ENCODE results near the gene PRCD.
"Not testable (repeated sequence)": the region's sequence is repeated elsewhere in the genome, so short reads cannot be mapped to it uniquely, and the experiment has no call there.

The PRCD gene

DNA sequence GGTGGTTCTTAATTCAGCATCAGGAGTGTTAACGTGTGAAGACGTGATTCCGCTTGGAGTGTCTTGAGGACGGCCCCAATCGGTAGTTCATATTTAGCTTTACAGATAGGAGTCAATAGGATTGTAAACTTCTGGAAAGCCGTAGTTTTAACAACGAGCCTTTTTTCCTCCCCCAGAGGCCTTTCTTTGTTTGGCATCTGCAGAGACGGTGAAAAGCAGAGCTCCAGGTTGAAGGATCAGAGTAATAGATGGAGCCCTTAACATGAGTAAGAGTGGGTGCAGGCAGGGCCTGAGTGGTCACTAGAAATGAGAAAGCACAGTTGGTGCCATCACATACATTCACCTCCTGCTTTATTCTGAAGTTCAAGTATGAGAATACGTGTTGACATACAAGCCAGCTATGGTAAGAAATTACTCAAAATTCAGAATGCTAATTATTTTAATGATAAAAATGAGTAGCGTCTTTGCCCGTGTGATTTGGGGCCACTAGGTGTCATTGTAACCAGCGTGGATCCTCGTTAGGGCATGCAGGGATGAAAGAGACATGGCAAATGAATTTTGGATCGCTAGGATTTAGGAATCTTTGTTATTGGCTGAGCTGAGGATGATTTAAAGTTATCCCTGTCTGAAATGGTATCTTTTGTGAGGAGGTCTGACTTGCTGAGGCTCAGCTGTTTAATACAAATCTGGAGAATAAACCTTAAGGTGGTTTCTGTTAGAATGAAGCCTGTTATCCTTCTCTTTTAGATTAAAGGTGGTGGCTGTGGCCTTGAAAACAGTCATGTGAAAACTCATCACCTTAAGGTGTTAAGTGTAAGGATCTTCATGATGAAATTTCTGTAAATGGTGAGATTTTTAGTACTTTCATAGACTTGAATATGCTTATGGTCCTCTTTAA lies 18.6 kb downstream of the PRCD start:
- DNase-seq: no peak

DNA sequence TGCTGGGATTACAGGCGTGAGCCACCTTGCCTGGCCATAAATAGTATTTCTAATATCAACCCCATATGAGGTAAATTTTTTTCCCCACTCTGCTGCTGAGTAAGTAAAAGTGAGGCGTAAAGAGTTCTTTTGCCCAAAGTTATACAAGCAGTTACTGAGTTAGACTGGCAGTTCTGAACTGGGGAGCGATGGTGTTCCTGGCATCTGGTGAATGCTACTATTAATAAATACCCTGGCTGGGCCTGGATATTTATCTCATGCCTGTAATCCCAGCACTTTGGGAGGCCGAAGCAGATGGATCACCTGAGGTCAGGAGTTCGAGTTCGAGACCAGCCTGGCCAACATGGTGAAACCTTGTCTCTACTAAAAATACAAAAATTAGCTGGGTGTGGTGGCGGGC lies 19.6 kb downstream of the PRCD start:
- not testable (repeated sequence) for DNase-seq

DNA sequence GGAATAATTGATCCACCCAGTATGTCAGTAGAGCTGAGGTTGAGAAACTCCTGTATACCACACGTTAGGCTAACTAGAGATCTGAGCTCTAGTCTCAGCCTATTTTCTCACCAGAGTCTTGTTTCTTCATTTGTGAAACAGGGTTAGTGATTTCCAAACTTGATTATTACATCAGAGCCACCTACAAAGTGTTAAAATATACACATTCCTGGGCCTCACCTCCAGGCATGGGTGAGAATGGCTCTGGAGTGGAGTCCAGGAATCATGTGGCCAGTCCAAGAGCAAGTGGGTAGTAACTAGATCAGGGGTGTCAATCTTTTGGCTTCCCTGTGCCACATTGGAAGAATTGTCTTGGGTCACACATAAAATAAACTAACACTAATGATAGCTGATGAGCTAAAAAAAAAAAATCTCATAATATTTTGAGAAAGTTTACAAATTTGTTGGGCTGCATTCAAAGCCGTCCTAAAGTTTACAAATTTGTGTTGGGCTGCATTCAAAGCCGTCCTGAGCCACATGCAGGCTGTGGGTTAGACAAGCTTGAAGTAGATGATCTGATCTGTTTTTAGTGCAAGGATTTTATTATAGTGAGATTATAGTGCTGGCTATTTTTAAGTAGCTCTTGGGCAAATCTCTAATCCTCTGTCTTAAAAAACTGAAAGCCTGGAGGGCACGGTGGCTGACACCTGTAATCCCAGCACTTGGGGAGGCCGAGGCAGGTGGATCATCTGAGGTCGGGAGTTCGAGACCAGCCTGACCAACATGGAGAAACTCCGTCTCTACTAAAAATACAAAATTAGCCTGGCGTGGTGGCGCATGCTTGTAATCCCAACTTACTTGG lies 20.4 kb downstream of the PRCD start:
- DNase-seq: no peak

DNA sequence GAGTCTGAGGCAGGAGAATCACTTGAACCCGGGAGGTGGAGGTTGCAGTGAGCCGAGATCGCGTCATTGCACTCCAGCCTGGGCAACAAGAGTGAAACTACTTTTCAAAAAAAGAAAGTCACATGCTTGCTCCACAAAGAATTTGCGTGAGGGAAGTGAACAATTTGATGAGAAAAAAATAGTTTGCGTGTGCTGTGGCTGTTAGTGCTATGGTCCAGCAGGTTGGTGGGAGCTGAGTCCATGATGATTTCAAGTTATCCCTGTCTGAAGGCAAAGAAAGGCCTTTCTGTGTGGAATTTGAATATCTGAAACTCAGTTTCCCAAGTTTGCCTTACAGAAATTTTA lies 21.0 kb downstream of the PRCD start:
- no peak for DNase-seq

DNA sequence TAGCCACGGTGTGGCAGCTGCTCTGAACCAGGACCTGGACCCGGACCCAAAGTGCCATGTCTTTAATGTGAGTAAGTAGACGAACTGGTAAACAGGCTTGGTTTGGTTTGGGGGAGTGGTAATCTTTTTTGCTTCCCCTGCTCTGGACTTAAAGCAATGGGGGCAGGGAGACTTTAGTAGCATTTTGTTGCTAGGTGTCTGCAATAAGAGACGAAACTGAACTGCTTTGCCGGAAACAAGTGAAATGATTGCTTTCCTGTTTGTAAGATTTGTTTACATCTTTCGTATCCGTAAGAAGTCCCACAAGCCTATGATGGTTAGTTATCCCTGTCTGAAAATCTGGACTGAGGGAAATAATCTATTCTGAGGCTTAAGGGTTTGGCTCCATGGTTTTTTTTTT lies 21.5 kb downstream of the PRCD start:
- DNase-seq: no peak

DNA sequence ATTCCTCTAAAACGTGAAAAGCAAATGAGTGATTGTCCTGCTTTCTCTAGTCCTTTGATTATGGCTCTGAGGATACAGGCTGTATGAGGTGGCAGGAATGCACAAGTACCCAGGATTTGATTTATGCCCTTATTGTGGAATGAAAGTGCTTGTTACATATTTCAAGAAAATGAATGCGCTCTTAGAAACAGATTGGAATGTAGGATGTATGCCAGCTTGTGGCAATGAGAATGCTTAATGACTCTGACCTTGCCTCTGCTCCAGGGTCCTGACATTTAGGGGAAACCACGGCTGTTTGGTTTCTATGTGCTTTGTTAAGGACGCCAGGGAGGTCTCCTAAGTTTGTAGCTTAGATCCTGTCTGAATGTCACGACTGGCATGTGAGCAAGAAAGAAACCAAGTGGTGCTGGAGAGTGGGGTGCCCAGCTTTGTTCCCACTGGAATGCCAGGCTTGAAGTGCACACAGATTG lies 22.0 kb downstream of the PRCD start:
- DNase-seq: no peak

DNA sequence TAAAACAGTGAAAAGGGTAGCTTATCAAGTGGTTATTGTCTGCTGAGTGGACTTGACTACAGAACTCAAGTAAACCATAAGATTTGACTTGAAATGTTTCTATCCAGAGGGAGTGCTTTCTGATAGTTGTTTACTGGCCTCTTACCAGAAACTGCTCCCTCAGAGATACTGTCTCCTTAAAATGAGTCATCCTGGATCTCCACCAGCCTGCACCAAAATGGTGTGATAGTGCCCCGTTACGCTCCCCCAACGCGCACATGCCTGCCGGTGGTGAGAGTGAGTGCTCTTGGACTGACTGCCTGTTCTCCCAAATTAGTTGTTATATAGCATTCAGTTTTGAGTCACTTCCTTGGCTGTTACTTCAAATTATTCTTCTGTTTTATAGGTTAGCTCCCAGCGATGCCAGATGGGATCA lies 22.9 kb downstream of the PRCD start:
- no peak for DNase-seq

DNA sequence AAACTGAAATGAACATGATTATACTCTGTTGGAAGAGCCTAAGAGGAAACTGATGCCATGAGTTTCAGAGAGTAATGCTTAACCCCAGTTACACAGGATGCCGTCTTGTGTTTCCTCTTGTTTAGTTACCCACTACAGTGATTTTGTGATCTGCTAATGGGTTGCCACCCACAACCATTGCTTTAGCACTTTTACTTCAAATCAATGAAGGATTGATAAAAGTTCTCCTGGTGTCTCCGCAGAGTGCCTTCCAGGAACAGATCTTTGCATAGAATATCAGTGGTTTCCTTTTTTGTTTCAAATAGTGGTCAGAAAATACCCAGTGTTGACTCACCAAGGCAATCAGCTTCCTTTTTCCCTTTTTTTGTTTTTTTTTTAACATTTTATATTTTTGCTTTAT lies 23.5 kb downstream of the PRCD start:
- DNase-seq: not testable (repeated sequence)

DNA sequence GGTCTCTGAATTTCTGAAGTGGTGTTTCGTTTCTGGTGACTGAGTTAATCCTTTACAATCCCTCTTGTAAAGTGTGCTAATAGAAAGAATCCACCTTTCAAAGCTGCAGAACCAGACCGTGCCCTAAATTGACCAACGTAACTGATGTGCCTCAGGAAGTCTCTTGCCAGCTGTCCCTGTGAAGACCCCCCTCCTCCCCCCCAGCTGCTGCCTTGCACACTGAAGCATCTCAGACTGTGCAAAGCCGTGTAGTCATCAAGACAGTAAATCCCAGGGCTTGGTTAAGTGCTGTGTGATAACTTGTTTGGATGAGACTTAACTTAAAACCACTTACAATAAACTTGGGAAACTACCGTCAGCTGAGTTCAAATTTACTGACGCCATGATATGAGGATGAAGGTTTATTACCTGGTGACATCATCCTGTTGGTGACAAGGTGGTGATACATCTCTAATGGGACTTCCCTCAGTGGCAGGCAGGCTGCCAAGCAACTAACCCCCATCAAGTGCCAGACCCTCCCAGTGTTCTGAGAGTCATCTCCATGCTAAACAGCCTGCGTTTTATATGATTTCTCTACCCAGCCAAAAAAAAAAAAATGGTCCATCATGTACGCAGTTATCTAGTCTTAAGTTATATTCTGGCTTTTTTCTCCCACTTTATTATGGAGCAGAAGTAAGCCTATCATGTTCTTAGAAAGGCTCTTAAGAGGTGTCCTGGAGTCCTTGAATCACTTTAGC lies 25.3 kb downstream of the PRCD start:
- DNase-seq: not testable (repeated sequence)

DNA sequence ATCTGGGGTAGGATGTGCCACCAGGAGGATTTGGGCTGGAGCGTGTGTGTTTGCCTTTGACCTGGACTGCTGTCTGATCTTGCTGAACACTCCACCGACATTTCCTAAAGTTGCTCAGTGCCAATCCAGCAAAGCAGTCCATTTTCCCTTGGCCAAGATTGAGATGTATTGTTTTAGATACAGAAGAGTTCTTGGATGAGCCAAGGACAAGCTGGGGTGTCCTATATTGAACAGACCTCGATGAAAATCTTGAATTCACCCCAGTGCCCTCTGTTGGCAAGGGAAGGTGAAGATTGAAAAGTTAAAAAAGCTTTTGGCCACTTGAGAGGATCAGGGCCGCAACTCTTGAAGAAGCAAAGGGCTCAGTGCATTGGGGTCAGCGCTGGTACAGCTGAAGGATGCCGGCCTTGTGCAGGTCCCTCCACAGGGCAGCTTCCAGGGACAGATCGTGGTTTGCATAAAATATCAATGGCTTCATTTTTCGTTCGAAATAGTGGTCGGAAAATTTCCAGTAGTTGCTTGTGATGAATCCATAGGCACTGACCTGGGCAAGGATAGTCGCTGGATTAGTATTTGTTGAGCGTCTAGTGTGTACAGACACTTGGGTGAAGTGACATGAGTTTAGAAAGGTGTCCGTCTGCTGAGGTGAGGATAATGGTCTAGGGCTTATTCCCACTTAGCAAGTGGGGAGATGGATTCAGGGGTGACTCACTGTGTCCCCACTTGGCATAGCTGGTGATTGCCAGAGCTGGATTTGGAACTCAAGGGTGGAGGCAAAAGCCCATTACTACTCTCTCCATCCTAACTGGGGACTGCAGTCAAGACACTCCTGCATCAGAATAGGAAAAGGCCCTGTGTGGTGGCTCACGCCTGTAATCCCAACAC lies 26.1 kb downstream of the PRCD start:
- no peak for DNase-seq

DNA sequence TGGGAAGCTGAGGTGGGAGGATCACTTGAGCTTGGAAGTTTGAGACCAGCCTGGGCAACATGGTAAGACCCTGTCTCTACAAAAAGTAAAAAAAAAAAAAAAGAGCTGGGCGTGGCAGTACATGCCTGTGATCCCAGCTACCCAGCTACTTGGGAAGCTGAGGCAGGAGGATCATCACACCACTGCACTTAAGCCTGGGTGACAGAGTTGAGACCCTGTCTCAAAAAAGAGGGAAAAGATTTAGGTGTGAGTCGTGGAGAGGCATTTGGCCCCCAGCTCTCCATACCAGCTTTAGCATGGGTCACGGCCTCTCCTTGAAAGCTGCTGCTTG lies 26.7 kb downstream of the PRCD start:
- DNase-seq: no peak

DNA sequence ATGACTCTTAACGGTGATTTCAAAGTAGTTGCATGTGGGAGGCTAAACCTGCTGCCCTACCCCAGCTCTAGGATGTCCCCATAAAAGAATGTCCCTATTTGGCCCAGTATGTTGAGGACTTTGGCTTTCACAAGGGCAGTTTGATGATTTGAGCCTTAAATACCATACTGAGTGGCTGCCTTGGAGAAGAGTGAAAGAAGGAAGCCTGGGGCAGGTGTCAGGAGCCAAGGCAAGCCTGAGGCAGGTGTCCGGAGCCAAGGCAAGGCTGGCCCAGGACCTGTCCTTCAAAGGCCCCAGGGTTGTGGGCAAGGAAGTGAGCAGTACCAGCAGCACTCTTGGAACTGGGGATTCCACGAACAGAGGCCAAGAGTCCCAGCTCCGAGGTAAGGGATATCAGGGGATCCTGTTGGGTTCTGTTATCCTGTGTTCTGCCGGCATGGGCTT lies 27.2 kb downstream of the PRCD start:
- no peak for DNase-seq

DNA sequence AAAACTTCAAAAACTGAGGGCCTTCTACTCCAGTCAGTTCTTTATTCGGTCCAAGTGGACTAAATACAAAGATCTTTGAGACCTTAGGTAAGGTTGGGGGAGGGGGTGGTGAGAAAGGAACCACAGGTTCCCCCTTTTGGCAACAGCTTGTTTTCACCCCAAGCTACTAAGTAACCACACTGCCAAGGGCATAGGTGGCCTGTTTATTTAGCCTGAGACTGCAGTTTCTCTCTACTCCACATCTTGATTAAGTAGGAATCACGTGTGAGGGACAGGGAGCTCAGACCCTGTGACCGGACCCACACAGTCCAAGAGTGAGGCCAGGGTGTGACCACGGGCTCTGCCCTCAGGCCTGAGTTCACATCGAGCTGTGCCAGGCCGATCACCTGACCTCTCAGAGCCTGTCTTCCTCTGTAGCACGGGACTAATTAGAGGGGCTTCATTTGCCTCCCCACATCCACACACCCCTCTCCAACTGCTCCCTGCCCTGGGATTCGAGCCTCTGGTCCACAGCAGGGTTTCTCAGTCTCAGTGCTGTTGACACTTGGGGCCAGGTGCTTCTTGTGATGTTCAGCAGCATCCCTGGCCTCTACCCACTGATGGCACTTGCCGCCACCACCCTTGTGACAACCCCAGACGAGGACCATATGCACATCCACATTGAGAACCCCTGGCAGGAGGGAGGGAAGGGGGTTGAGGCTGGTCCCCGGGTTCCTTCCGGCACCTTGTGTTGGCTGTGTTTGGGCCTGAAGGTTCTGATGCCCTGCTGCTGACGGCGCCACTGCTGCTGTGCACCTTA lies 28.0 kb downstream of the PRCD start:
- peak; percentile 34 for DNase-seq

DNA sequence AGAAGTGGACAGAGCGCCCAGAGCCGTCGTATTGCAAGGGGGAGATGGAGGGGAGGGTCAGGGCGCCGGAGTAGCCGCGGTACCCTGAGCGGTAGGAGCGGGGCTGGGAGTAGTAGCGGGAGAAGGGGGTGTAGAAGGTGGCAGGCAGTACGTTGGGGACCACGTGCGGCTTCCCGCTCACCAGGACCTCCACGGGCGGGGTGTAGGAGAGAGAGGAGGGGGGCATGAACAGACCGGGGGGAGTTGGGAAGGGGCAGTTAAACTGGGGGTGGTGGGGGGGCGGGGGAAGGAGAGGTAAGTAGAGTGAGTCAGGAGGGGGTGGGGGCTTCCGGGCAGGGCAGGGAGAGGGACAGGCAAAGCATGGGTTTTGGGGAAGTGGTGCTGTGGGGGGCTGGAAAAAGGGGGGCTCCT lies 29.0 kb downstream of the PRCD start:
- DNase-seq: no peak

DNA sequence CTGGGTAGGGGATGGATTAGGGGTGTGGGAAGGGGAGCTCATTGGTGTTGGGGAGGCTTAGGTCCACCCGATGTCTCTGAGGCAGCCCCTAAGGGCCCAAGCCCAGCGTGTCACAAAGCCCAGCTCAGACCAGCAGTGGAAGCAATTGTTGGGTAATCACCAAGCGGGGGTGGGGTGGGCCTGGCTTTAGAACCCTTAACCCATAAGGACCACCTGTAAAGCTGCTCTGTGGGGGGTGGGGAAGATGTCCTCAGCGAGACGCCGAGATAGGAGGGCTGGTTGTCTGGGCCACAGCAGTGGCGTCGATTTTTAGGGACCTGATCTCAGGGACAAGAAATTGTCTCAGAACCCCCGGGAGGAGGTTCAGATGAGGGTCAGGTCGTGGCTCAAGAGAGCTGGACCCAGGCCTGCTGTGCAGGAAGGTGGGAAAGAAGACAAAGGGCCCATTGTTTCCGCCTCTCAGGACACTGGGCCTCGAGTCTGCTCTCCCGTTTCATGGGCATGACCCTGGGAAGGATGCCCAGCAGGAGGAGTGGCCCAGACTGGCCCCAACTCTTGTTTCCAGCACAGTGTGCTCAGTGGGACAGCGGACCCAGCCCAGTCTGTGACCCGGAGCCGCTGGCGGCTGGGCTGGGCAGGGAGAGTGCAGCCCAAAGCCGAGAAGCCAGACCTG lies 29.9 kb downstream of the PRCD start:
- no peak for DNase-seq

DNA sequence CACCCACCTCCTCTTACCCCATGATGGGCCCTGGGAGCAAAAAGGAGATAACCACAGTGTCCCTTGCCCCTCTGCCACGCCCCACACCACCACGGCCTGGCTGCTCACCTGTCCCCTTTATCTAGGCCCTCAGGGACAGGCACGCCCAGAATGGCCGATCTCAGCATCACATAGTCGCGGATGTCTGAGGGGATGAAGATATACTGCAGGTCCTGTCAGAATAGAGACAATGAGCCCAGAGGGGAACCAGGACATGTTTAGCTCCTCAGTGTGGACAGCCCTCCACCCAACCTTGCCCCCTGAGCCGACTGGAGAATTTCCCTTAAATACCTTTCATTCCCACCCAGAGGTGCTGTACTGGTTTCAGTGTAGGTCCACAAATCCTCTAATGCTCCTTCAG lies 30.6 kb downstream of the PRCD start:
- no peak for DNase-seq

DNA sequence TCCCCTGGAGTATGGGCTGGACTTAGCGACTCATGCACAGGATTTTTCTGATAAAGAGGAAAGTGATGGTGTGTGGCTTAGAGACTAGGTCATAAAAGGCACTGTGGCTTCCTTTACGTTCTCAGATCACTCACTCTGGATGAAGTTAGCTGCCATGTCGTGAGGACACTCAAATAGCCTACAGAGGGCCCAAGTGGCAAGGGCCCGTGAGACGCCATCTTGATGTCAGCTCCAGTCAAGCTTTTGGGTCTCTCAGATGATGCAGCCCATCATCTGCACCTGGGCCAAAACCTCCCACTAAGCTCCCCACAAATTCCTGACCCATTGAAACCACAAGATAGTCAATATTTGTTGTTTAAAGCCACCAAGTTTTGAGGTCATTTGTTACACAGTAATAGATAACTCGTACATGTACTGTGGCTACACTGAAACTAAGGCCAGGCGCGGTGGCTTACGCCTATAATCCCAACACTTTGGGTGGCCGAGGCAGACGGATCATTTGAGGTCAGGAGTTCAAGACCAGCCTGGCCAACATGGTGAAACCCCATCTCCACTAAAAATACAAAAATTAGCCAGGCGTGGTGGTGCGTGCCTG lies 31.1 kb downstream of the PRCD start:
- no peak for DNase-seq

DNA sequence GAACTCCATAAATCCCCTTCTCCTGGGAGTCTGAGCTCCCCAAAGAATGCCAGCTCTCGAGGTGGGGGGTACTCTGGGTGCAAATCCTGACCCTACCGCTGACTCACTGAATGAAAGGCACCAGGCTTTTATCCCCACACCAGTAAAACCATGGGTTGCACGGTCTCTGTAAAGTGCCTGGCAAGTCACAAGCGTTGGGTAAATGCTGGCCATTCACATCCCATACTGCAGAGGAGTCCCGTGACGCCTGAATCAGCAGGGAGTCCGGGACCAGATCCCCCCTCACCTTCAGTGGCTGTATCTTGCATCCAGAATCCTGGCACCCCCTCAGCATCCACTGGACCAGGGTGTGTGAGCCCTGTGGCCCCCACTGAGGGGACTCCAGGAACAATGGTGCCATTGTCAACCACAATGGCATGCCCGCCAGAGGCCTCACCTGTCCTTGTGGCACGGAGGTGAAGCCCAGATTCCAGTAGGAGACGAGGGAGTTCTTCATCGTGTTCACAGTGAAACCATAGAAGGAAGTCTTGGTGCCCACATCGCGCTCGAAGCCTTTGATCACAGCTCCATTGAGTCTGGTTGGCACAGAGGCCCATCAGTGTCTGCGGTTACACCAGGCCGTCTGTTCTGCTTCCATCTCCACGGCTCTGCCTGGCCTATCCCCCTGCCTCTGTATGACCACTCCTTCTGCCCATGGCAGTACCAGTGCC lies 32.5 kb downstream of the PRCD start:
- DNase-seq: no peak

DNA sequence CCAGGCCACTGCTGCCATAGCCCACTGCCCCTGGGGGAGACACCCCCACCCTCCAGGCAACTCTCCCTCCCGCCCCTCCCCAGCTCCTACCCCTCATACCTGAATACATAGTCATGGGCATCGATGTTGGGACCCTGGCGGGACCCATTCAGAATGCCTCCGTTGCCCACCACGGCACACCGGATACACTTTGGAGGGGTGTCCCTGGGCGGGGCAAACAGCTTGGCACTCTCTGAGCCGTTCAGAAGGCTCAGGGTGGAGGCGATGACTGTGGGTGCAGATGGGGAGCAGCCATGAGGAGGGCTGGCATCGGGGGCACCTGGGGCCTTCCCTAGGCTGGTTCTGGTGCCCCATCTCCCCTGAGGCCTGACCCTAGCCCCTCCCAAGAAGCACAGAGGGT lies 33.3 kb downstream of the PRCD start:
- no peak for DNase-seq

DNA sequence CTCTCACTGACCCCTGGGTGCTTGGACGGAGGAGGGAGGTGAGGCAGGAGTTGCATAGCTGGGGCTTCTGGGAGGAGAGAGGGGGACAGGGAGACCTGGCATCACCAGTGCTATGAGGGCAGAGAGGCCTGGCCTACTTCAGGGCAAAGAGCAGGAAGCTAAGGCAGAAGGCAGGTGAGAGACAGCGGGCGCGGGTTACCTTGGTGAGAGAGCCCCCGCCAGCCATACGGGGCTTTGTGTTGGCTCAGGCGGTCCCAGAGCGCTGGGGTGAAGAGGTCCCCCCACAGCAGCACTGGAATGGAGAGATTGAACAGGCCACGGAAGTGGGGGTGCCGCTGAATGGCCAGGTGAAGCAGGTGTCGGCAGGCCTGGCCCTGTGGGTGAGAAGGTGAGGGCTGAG lies 34.3 kb downstream of the PRCD start:
- DNase-seq: no peak

All from KG1 (cell line).